ENCODE measurements around the gene KIF17.

GRCh38 chr1:20706841-20707240, 11.0 kb downstream of the KIF17 start:
- TF ChIP-seq GATA2 (CRISPR knock-in tag; IDR thresholded peaks at IDR 0.05), result no peak
- no peak for TF ChIP-seq EZH2phosphoT487 (IDR thresholded peaks at IDR 0.05; ENCODE audit: borderline replicate concordance, low read depth)
- TF ChIP-seq CTCF (IDR thresholded peaks at IDR 0.05), result no peak
- TF ChIP-seq RAD21 (IDR thresholded peaks at IDR 0.05; ENCODE audit: low read length), result no peak
- TF ChIP-seq USF1 (IDR thresholded peaks at IDR 0.05; ENCODE audit: borderline replicate concordance, low read depth), result no peak
- TF ChIP-seq TAF1 (IDR thresholded peaks at IDR 0.05; ENCODE audit: borderline replicate concordance, low read depth, low read length), result no peak
- no peak for TF ChIP-seq NRF1 (IDR thresholded peaks at IDR 0.05; ENCODE audit: low read depth, low read length)
- no peak for TF ChIP-seq USF2 (IDR thresholded peaks at IDR 0.05; ENCODE audit: borderline replicate concordance, low read depth, low read length)
- TF ChIP-seq SMC3 (IDR thresholded peaks at IDR 0.05; ENCODE audit: low read depth, low read length), result no peak
- TF ChIP-seq ELF1 (IDR thresholded peaks at IDR 0.05), result no peak
- TF ChIP-seq CHD2 (IDR thresholded peaks at IDR 0.05; ENCODE audit: low read length, partially characterized antibody), result no peak
- no peak for TF ChIP-seq NFIC (IDR thresholded peaks at IDR 0.05; ENCODE audit: borderline replicate concordance)
- TF ChIP-seq POLR2AphosphoS5 (IDR thresholded peaks at IDR 0.05; ENCODE audit: low read depth, low read length), result no peak

All from SK-N-SH (cell line).